Astrocyte (in vitro differentiated cells and primary cell): Measurements from ENCODE around the gene BLOC1S3. TPM values are rescaled to one million over a fixed set of nuclear protein-coding genes. Genes with fewer than 3 reads are reported as not detected.

ENCODE experiments used
- DNase-seq: peaks from one replicate; pipeline ENCODE4 v3.0.0-alpha.2; 2010; ENCODE audit warnings: low read depth
- FAIRE-seq: peaks from 2 replicates; lab custom pipeline; 2011; peaks lifted over from hg19 to GRCh38; lab: Jason Lieb, UNC
- H2AFZ ChIP-seq: 2 replicates; pipeline ENCODE4 v1.6.0; 2012; ENCODE audit warnings: low read depth, low read length, inconsistent platforms
- H3K27ac ChIP-seq: 2 replicates; pipeline ENCODE4 v1.5.1; 2011; ENCODE audit warnings: low read depth, low read length, inconsistent platforms
- H3K27me3 ChIP-seq: 2 replicates; pipeline ENCODE4 v1.6.0; 2011; ENCODE audit warnings: low read length, inconsistent platforms; ENCODE audit not compliant: insufficient read depth
- H3K36me3 ChIP-seq: 2 replicates; pipeline ENCODE4 v1.5.1; 2011; ENCODE audit warnings: low read length, inconsistent platforms; ENCODE audit not compliant: insufficient read depth
- H3K4me1 ChIP-seq: 2 replicates; pipeline ENCODE4 v1.5.1; 2011; ENCODE audit warnings: low read length, inconsistent platforms; ENCODE audit not compliant: insufficient read depth
- H3K4me2 ChIP-seq: 2 replicates; pipeline ENCODE4 v1.6.0; 2012; ENCODE audit warnings: low read length, inconsistent platforms
- H3K4me3 ChIP-seq: 2 replicates; pipeline ENCODE4 v1.5.1; 2011; ENCODE audit warnings: low read depth, mild to moderate bottlenecking, low read length, inconsistent platforms; ENCODE audit not compliant: insufficient read depth
- H3K79me2 ChIP-seq: 2 replicates; pipeline ENCODE4 v1.6.0; 2012; ENCODE audit warnings: mild to moderate bottlenecking, low read length, inconsistent platforms; ENCODE audit not compliant: insufficient read depth
- H3K9ac ChIP-seq: 2 replicates; pipeline ENCODE4 v1.6.0; 2012; ENCODE audit warnings: mild to moderate bottlenecking, low read length, inconsistent platforms
- H3K9me3 ChIP-seq: 2 replicates; pipeline ENCODE4 v1.5.1; 2012; ENCODE audit warnings: low read depth, mild to moderate bottlenecking, low read length, inconsistent platforms; ENCODE audit not compliant: insufficient read depth
- H4K20me1 ChIP-seq: 2 replicates; pipeline ENCODE4 v1.6.0; 2012; ENCODE audit warnings: low read length, inconsistent platforms; ENCODE audit not compliant: insufficient read depth
- H3K27ac Mint-ChIP-seq: one replicate; pipeline ENCODE4 v1.8.0; 2021; ENCODE audit warnings: mild to moderate bottlenecking, mixed read lengths; ENCODE audit not compliant: unreplicated experiment
- H3K27me3 Mint-ChIP-seq: one replicate; pipeline ENCODE4 v1.8.0; 2021; ENCODE audit warnings: low read depth, mixed read lengths; ENCODE audit not compliant: unreplicated experiment
- H3K36me3 Mint-ChIP-seq: one replicate; pipeline ENCODE4 v1.8.0; 2021; ENCODE audit warnings: low read depth, mixed read lengths; ENCODE audit not compliant: unreplicated experiment
- H3K4me1 Mint-ChIP-seq: one replicate; pipeline ENCODE4 v1.8.0; 2021; ENCODE audit warnings: low read depth, mixed read lengths; ENCODE audit not compliant: unreplicated experiment
- H3K4me3 Mint-ChIP-seq: one replicate; pipeline ENCODE4 v1.8.0; 2021; ENCODE audit warnings: mild to moderate bottlenecking, moderate library complexity, mixed read lengths; ENCODE audit not compliant: unreplicated experiment
- H3K9me3 Mint-ChIP-seq: one replicate; pipeline ENCODE4 v1.8.0; 2021; ENCODE audit warnings: mild to moderate bottlenecking, mixed read lengths; ENCODE audit not compliant: unreplicated experiment
- CTCF ChIP-seq: IDR thresholded peaks from 2 replicates; pipeline ENCODE4 v1.5.1; 2011; ENCODE audit warnings: low read depth, mild to moderate bottlenecking, inconsistent platforms, low read length, moderate library complexity; ENCODE audit not compliant: insufficient read depth
- EZH2 ChIP-seq: IDR thresholded peaks from 2 replicates; pipeline ENCODE4 v1.6.1; 2012; ENCODE audit warnings: mild to moderate bottlenecking, low read length, inconsistent platforms; ENCODE audit not compliant: insufficient read depth
- total RNA-seq: library from RNA; stranded (reverse); gene quantifications from 2 replicates; pipeline ENCODE4 v1.2.1, GENCODE V29; 2021

The BLOC1S3 gene
- total RNA-seq, 1 donor from 2014 or later: 14.5 TPM

DNA sequence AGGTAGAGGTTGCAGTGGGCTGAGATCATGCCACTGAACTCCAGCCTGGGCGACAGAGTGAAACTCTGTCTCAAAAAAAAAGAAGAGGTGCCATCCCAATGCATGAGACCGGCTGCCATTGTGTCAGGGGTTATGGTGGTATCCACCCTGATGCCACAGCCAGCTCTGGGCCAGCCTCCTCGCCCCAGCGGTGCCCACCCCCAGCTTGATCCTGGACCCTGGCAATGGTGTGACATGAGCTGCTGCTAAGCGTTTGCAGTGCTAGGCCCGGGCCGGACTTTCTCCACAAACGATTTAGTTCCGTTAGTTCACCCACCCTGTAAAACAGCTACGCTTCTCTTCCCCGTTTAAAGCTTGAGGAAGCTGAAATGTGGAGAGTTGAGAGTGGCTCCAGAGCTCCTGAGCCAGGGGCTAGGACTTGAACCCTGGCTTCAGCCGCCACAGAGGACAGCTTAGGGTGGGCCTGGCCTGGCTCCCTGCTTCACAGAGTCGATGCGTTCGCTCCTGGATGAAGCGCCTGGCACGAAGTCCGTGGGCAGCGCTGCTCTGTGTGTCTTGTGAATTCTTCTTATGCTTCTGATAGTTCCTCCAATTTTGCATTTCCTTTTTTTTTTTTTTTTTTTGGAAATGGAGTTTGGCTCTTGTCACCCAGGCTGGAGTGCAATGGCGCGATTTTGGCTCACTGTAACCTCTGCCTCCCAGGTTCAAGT is 43.3 kb upstream of the BLOC1S3 start:
- H2AFZ ChIP-seq: no peak overlapping the region
- no peak overlapping the region for H3K4me2 ChIP-seq
- Mint-ChIP-seq H3K27ac (no peak overlapping the region), H3K4me1 (peaks cover 20% of the 10 kb centered on the region), H3K36me3 (peaks cover 9% of the 10 kb centered on the region), H3K27me3 (no peaks in the 10 kb centered on the region), H3K9me3 (no peaks in the 10 kb centered on the region), H3K4me3 (no peak overlapping the region)
- no peaks in the 10 kb centered on the region for H3K9me3 ChIP-seq
- peaks cover 67% of the 10 kb centered on the region for H3K79me2 ChIP-seq
- H4K20me1 ChIP-seq: peaks cover 85% of the 10 kb centered on the region
- H3K27ac ChIP-seq: no peak overlapping the region
- H3K36me3 ChIP-seq: no peaks in the 10 kb centered on the region
- no peak for TF ChIP-seq EZH2
- TF ChIP-seq CTCF: no peak
- H3K4me3 ChIP-seq: no peak overlapping the region
- H3K4me1 ChIP-seq: peaks cover 5% of the 10 kb centered on the region
- H3K27me3 ChIP-seq: no peaks in the 10 kb centered on the region
- no peak overlapping the region for H3K9ac ChIP-seq
- FAIRE-seq (no peak), DNase-seq (no peak)

- Histone ChIP-seq H4K20me1 (peaks cover 72% of the 10 kb centered on the region), H3K4me3 (no peak overlapping the region), H2AFZ (no peak overlapping the region), H3K9me3 (no peaks in the 10 kb centered on the region), H3K36me3 (no peaks in the 10 kb centered on the region), H3K79me2 (peaks cover 58% of the 10 kb centered on the region), H3K4me2 (no peak overlapping the region), H3K4me1 (no peaks in the 10 kb centered on the region), H3K27ac (no peak overlapping the region), H3K27me3 (no peaks in the 10 kb centered on the region), H3K9ac (no peak overlapping the region)
- no peak overlapping the region for H3K4me3 Mint-ChIP-seq
- H3K27ac Mint-ChIP-seq: peak overlapping the region; percentile 54
- no peak for FAIRE-seq
- no peaks in the 10 kb centered on the region for H3K27me3 Mint-ChIP-seq
- peaks cover 17% of the 10 kb centered on the region for H3K4me1 Mint-ChIP-seq
- no peak for DNase-seq
- peaks cover 9% of the 10 kb centered on the region for H3K36me3 Mint-ChIP-seq
- H3K9me3 Mint-ChIP-seq: no peaks in the 10 kb centered on the region
- TF ChIP-seq EZH2 (no peak), CTCF (no peak)
Observed at GRCh38 chr19:45136507-45137178, 41.9 kb upstream of the BLOC1S3 start.
